Activated T-cell treated with anti-CD3 and anti-CD28 coated beads for 1 hour (primary cell): Measurements from ENCODE around the gene TSPAN15.
"Not testable (repeated sequence)": the region's sequence is repeated elsewhere in the genome, so short reads cannot be mapped to it uniquely, and the experiment has no call there.

Experiments used
- DNase-seq: peaks from one replicate; pipeline ENCODE4 v3.0.0-alpha.2; 2020; ENCODE audit warnings: low read depth

The TSPAN15 gene

GRCh38 chr10:69446650-69447151 lies 4.6 kb upstream of the TSPAN15 start:
- DNase-seq: no peak

- no peak for DNase-seq
These were observed 1.4 kb upstream of the TSPAN15 start for GRCh38 chr10:69449841-69450240.

GRCh38 chr10:69450395-69450794 lies 870 bp upstream of the TSPAN15 start:
- DNase-seq: not testable (repeated sequence)

GRCh38 chr10:69451784-69452251 lies 553 bp downstream of the TSPAN15 start:
- DNase-seq: no peak

- no peak for DNase-seq
These were observed 1.6 kb downstream of the TSPAN15 start for GRCh38 chr10:69452676-69453415.

GRCh38 chr10:69453795-69454194 lies 2.5 kb downstream of the TSPAN15 start:
- no peak for DNase-seq

- no peak for DNase-seq
These were observed 3.9 kb downstream of the TSPAN15 start for GRCh38 chr10:69455006-69455763.

GRCh38 chr10:69456880-69457693 lies 5.8 kb downstream of the TSPAN15 start:
- no peak for DNase-seq

- no peak for DNase-seq
These were observed 6.5 kb downstream of the TSPAN15 start for GRCh38 chr10:69457771-69458237.

- no peak for DNase-seq
These were observed 7.3 kb downstream of the TSPAN15 start for GRCh38 chr10:69458430-69459100.

GRCh38 chr10:69459101-69459790 lies 8.0 kb downstream of the TSPAN15 start:
- DNase-seq: no peak

GRCh38 chr10:69459893-69460575 lies 8.8 kb downstream of the TSPAN15 start:
- no peak for DNase-seq

GRCh38 chr10:69460576-69461242 lies 9.4 kb downstream of the TSPAN15 start:
- DNase-seq: no peak

GRCh38 chr10:69461243-69462025 lies 10.2 kb downstream of the TSPAN15 start:
- no peak for DNase-seq

GRCh38 chr10:69463886-69464285 lies 12.6 kb downstream of the TSPAN15 start:
- DNase-seq: no peak

GRCh38 chr10:69464401-69464800 lies 13.1 kb downstream of the TSPAN15 start:
- DNase-seq: no peak

GRCh38 chr10:69464801-69465401 lies 13.6 kb downstream of the TSPAN15 start:
- DNase-seq: no peak

- no peak for DNase-seq
These were observed 14.3 kb downstream of the TSPAN15 start for GRCh38 chr10:69465457-69466157.
